Heart right ventricle (tissue), 16 donors: Measurements from ENCODE around the gene MS4A14. TPM values are rescaled to one million over a fixed set of nuclear protein-coding genes. Genes with fewer than 3 reads are reported as not detected.
"Not testable (repeated sequence)": the region's sequence is repeated elsewhere in the genome, so short reads cannot be mapped to it uniquely, and the experiment has no call there.

Experiments
- ATAC-seq, 8 donors: fragments of 200-7000 bp; cut with Tn5 transposase; one replicate each; pipeline ENCODE4 v1.9.1; 2020; ENCODE audit warnings: mild to moderate bottlenecking in 8 of 8, moderate library complexity in 8 of 8, moderate number of reproducible peaks in 1 of 8
- DNase-seq, 2 donors: peaks; one replicate each; pipeline ENCODE4 v3.0.0-alpha.2; 2020
- H3K27ac ChIP-seq, 10 donors: fragments of 200-600 bp; sonication (generic) in 2 of 10; one replicate each; pipeline versions ENCODE4 v1.5.0 to v1.8.0; 2020 to 2022; ENCODE audit warnings: mild to moderate bottlenecking in 3 of 10
- H3K27me3 ChIP-seq, 7 donors: fragments of 200-600 bp; one replicate each; pipeline ENCODE4 v1.8.0; 2021 to 2022; ENCODE audit warnings: mild to moderate bottlenecking in 2 of 7
- H3K36me3 ChIP-seq, 9 donors: fragments of 200-600 bp; sonication (generic) in 1 of 9; one replicate each; pipeline versions ENCODE4 v1.5.0 to v1.8.0; 2020 to 2022; ENCODE audit warnings: mild to moderate bottlenecking in 2 of 9
- H3K4me1 ChIP-seq, 9 donors: fragments of 200-600 bp; sonication (generic) in 1 of 9; one replicate each; pipeline versions ENCODE4 v1.5.0 to v1.8.0; 2020 to 2022; ENCODE audit warnings: mild to moderate bottlenecking in 4 of 9
- H3K4me3 ChIP-seq, 10 donors: fragments of 200-600 bp; sonication (generic) in 2 of 10; one replicate each; pipeline versions ENCODE4 v1.5.0 to v1.8.0; 2020 to 2022; ENCODE audit warnings: mild to moderate bottlenecking in 7 of 10, moderate library complexity in 2 of 10
- H3K9me3 ChIP-seq, 11 donors: fragments of 200-600 bp in 10 of 11; sonication (generic) in 2 of 11; one replicate each; pipeline versions ENCODE4 v1.5.0 to v1.8.0; 2013 to 2022; ENCODE audit warnings: mild to moderate bottlenecking in 2 of 11, control low read depth in 1 of 11, moderate library complexity in 1 of 11
- CTCF ChIP-seq, 9 donors: fragments of 200-600 bp; sonication (generic) in 2 of 9; IDR thresholded peaks; one replicate each; pipeline versions ENCODE4 v1.5.0 to v1.8.0; 2021 to 2022; ENCODE audit warnings: antibody characterized with exemption in 9 of 9, mild to moderate bottlenecking in 5 of 9, moderate library complexity in 1 of 9
- WGBS, 2 donors: extraction: QIAGEN DNeasy Blood & Tissue Kit; methylation state at CpG; one replicate each; pipeline ENCODE4 v1.1.7; 2013; ENCODE audit warnings: inconsistent platforms in 1 of 2; 5-methylcytosine and 5-hydroxymethylcytosine counted together
- intact Hi-C, 10 donors: fragments of 100-400 bp; cut with DNase I; formaldehyde crosslinking; loops; one replicate each; pipeline versions ENCODE4 v1.11.1 to v1.14.2; 2022
- polyA plus RNA-seq, 2 donors: library from polyadenylated mRNA; stranded (reverse); fragments of 200-250 nt; gene quantifications; one replicate each; pipeline ENCODE4 v1.2.3, GENCODE V29; 2013
- total RNA-seq, 10 donors: library from RNA; stranded (reverse); fragmentation: NEBNext Ultra II Directional in 3 of 10; extraction: Animal tissue kit (Norgen Biotek cat#: 25700) in 3 of 10; gene quantifications; one replicate each; pipeline versions ENCODE4 v1.2.1 to v1.2.4, GENCODE V29; 2021 to 2023
- donor health status: Arrhythmogenic right ventricular cardiomyopathy.
- donor health status: ischemic (EF 13 %, LVEDD 7.1; RV severe dilation, severe dysfunction).
- donor health status: healthy with polysubstance abuse.
- donor health status: DM: no; HTN: yes; CAD: no.
- donor health status: DM: no; HTN: no; CAD: no.
- donor health status: ischemic (EF 25% LVEDD 6.9; RV normal size, moderate dysfunction).
- donor health status: ischemic (EF 25% LVEDD 5.7; RV mildly dilated, moderate dysfunction).
- donor health status: healthy.
- donor health status: DM: yes; HTN: yes; CAD: no.
- donor health status: Ischemic cardiomyopathy.
- donor health status: ischemic (EF 35%, LVEDD 5.7; RV mildly dilated, moderate dysfunction).
- donor health status: nonischemic (EF 11% LVEDD 7.7; RV severe dilation, severe dysfunction).
- donor health status: DM: yes; HTN: yes; CAD: no.
- donor health status: PGD.
- donor health status: ischemic (EF 29% LVEDD 5.4; RV normal size, mild dysfunction).
- donor health status: nonischemic (EF 23%, LVEDD 6.1; RV moderate dilation, normal function).

MS4A14 gene
- total and polyA plus RNA-seq, 12 donors: 0.11 to 2.6 (median 0.28) TPM; not detected in 2

- H3K9me3 ChIP-seq: no peaks in the 10 kb centered on the region
- intact Hi-C loops: no loop called here
- DNase-seq (no peak), ATAC-seq (no peak)
- no peaks in the 10 kb centered on the region for H3K27me3 ChIP-seq
- no peaks in the 10 kb centered on the region for H3K36me3 ChIP-seq
- H3K4me1 ChIP-seq: peaks cover 0 to 7% (median 0%) of the 10 kb centered on the region in 9 donors
- H3K27ac ChIP-seq: no peak overlapping the region
- no peak overlapping the region for H3K4me3 ChIP-seq
- no peak for TF ChIP-seq CTCF (IDR thresholded peaks at IDR 0.05)
Measured at GRCh38 chr11:60447846-60448245, 51.6 kb downstream of the MS4A14 start.

GRCh38 chr11:60451185-60451584 is 54.9 kb downstream of the MS4A14 start:
- intact Hi-C loops, ATAC-seq, H3K27me3 ChIP-seq, H3K9me3 ChIP-seq, H3K27ac ChIP-seq, H3K4me1 ChIP-seq, H3K4me3 ChIP-seq, H3K36me3 ChIP-seq: not testable (repeated sequence)
- 92 to 96% methylated on average over 19 to 32 of the region's 32 CpGs for WGBS, 2 donors
- DNase-seq: peak in 1 of 2 donors; percentile 7

GRCh38 chr11:60454212-60454611 is 58.0 kb downstream of the MS4A14 start:
- intact Hi-C loops: no loop called here
- H3K9me3 ChIP-seq: no peaks in the 10 kb centered on the region
- TF ChIP-seq CTCF (IDR thresholded peaks at IDR 0.05): no peak

GRCh38 chr11:60455531-60456042 is 59.3 kb downstream of the MS4A14 start, which contains the start of gene MS4A1:
Gene MS4A1, plus strand, starts transcription at chr11:60455847. Its CDS starts 6,528 bp downstream, at chr11:60462375.
- no peak for DNase-seq
- WGBS, 2 donors: 69 to 70% methylated on average over 4 of the region's 4 CpGs
- TF ChIP-seq CTCF (IDR thresholded peaks at IDR 0.05): no peak
- Histone ChIP-seq H3K9me3 (no peaks in the 10 kb centered on the region), H3K36me3 (no peaks in the 10 kb centered on the region), H3K27me3 (no peaks in the 10 kb centered on the region), H3K4me3 (no peak within 1 kb of the TSS), H3K4me1 (no peaks in the 10 kb centered on the region), H3K27ac (no peak within 1 kb of the TSS)
- no peak for ATAC-seq
- intact Hi-C loops: no loop called here

More at GRCh38 chr11:60454212-60454611, 58.0 kb downstream of the MS4A14 start:
- Histone ChIP-seq H3K27ac (no peak overlapping the region), H3K27me3 (no peaks in the 10 kb centered on the region), H3K4me1 (no peaks in the 10 kb centered on the region), H3K36me3 (no peaks in the 10 kb centered on the region), H3K4me3 (no peak overlapping the region)
- ATAC-seq (no peak), DNase-seq (no peak)

GRCh38 chr11:60457576-60457975 is 61.3 kb downstream of the MS4A14 start:
- intact Hi-C loops: no loop called here
- H3K27ac ChIP-seq: no peak overlapping the region
- no peak for TF ChIP-seq CTCF (IDR thresholded peaks at IDR 0.05)
- H3K4me3 ChIP-seq: no peak overlapping the region
- 69 to 71% methylated on average over 3 of the region's 3 CpGs for WGBS, 2 donors
- H3K4me1 ChIP-seq: no peaks in the 10 kb centered on the region
- H3K27me3 ChIP-seq: peaks cover 0 to 4% (median 0%) of the 10 kb centered on the region in 7 donors
- no peak for DNase-seq
- no peaks in the 10 kb centered on the region for H3K9me3 ChIP-seq
- H3K36me3 ChIP-seq: no peaks in the 10 kb centered on the region
- ATAC-seq: no peak
